ENCODE results near the gene SLC8A1. TPM values are rescaled to one million over a fixed set of nuclear protein-coding genes. Genes with fewer than 3 reads are reported as not detected.

SLC8A1 gene
- total and polyA plus RNA-seq, 2 donors from 2014 or later: 12.9 to 33.9 TPM

- DNase-seq (peak in 2 of 5 donors; percentile 26 to 31), FAIRE-seq (no peak)
- no peaks in the 10 kb centered on the region for H3K27me3 ChIP-seq (ENCODE audit: control insufficient read depth, insufficient read depth, low read length)
- intact Hi-C loops (cut with DNase I): no loop called here
- no peak overlapping the region for H3K27ac ChIP-seq (ENCODE audit: low read depth in 2 of 2, low read length in 2 of 2)
- H3K4me3 ChIP-seq (ENCODE audit: low read length in 3 of 3): no peak overlapping the region
- H3K9ac ChIP-seq (ENCODE audit: low read length in 3 of 3): no peak overlapping the region
- no peaks in the 10 kb centered on the region for H3K36me3 ChIP-seq (ENCODE audit: control insufficient read depth in 2 of 3, insufficient read depth in 3 of 3, low read length in 3 of 3)
- TF ChIP-seq CTCF (IDR thresholded peaks at IDR 0.05; ENCODE audit: borderline replicate concordance, extremely low read depth, insufficient read depth): no peak
- H3K9me3 ChIP-seq (ENCODE audit: control insufficient read depth in 2 of 3, insufficient read depth in 1 of 3, low read length in 3 of 3): no peaks in the 10 kb centered on the region
- no peaks in the 10 kb centered on the region for H3K4me1 ChIP-seq (ENCODE audit: control insufficient read depth in 2 of 3, insufficient read depth in 2 of 3, low read depth in 1 of 3, low read length in 3 of 3)
Measured at GRCh38 chr2:40193670-40194026, 258.2 kb downstream of the SLC8A1 start.

GRCh38 chr2:40192864-40193669, 258.8 kb downstream of the SLC8A1 start:
- DNase-seq (no peak), FAIRE-seq (no peak)
- Histone ChIP-seq H3K27ac (ENCODE audit: low read depth in 2 of 2, low read length in 2 of 2) (no peak overlapping the region), H3K9me3 (ENCODE audit: control insufficient read depth in 2 of 3, insufficient read depth in 1 of 3, low read length in 3 of 3) (no peaks in the 10 kb centered on the region), H3K4me3 (ENCODE audit: low read length in 3 of 3) (no peak overlapping the region), H3K4me1 (ENCODE audit: control insufficient read depth in 2 of 3, insufficient read depth in 2 of 3, low read depth in 1 of 3, low read length in 3 of 3) (no peaks in the 10 kb centered on the region), H3K36me3 (ENCODE audit: control insufficient read depth in 2 of 3, insufficient read depth in 3 of 3, low read length in 3 of 3) (no peaks in the 10 kb centered on the region), H3K27me3 (ENCODE audit: control insufficient read depth, insufficient read depth, low read length) (no peaks in the 10 kb centered on the region), H3K9ac (ENCODE audit: low read length in 3 of 3) (no peak overlapping the region)
- TF ChIP-seq CTCF (IDR thresholded peaks at IDR 0.05; ENCODE audit: borderline replicate concordance, extremely low read depth, insufficient read depth): no peak
- intact Hi-C loops (cut with DNase I): no loop called here

GRCh38 chr2:40190457-40190856, 261.4 kb downstream of the SLC8A1 start:
- Histone ChIP-seq H3K4me1 (ENCODE audit: control insufficient read depth in 2 of 3, insufficient read depth in 2 of 3, low read depth in 1 of 3, low read length in 3 of 3) (no peaks in the 10 kb centered on the region), H3K4me3 (ENCODE audit: low read length in 3 of 3) (no peak overlapping the region), H3K36me3 (ENCODE audit: control insufficient read depth in 2 of 3, insufficient read depth in 3 of 3, low read length in 3 of 3) (no peaks in the 10 kb centered on the region), H3K27ac (ENCODE audit: low read depth in 2 of 2, low read length in 2 of 2) (no peak overlapping the region), H3K9ac (ENCODE audit: low read length in 3 of 3) (no peak overlapping the region), H3K9me3 (ENCODE audit: control insufficient read depth in 2 of 3, insufficient read depth in 1 of 3, low read length in 3 of 3) (no peaks in the 10 kb centered on the region), H3K27me3 (ENCODE audit: control insufficient read depth, insufficient read depth, low read length) (no peaks in the 10 kb centered on the region)
- intact Hi-C loops (cut with DNase I): no loop called here
- no peak for FAIRE-seq
- no peak for DNase-seq
- no peak for TF ChIP-seq CTCF (IDR thresholded peaks at IDR 0.05; ENCODE audit: borderline replicate concordance, extremely low read depth, insufficient read depth)

All from kidney (tissue), 14 donors.